HepG2 (cell line): ENCODE data around the gene ERBB3. TPM values are rescaled to one million over a fixed set of nuclear protein-coding genes. Genes with fewer than 3 reads are reported as not detected.

Experiments
- FOSL1 ChIP-seq: sonication (generic); formaldehyde crosslinking; IDR thresholded peaks from 2 replicates; pipeline ENCODE4 v1.9.0; 2021; ENCODE audit warnings: missing genetic modification reagents, borderline replicate concordance
- HMGXB4 ChIP-seq, 2 experiments: sonication (generic) in 1 of 2; formaldehyde crosslinking in 1 of 2; IDR thresholded peaks; 2 replicates each; pipeline versions ENCODE4 v1.4.0 to v1.6.1; 2018 to 2020; ENCODE audit warnings: missing genetic modification reagents in 2 of 2, borderline replicate concordance in 1 of 2, low read depth in 1 of 2, mild to moderate bottlenecking in 1 of 2, missing biosample characterization in 1 of 2
- KDM2A ChIP-seq: sonication (generic); formaldehyde crosslinking; IDR thresholded peaks from 2 replicates; pipeline ENCODE4 v1.4.0; 2020; ENCODE audit warnings: low read depth, missing genetic modification reagents, borderline replicate concordance
- KDM3A ChIP-seq: IDR thresholded peaks from 2 replicates; pipeline ENCODE4 v1.6.1; 2018; ENCODE audit warnings: low read depth, missing compliant biosample characterization
- KLF9 ChIP-seq: IDR thresholded peaks from 2 replicates; pipeline ENCODE4 v1.6.1; 2016; ENCODE audit warnings: low read depth
- MBD4 ChIP-seq: IDR thresholded peaks from 2 replicates; pipeline ENCODE4 v1.6.1; 2012; ENCODE audit warnings: low read length, inconsistent platforms, borderline replicate concordance
- MLXIP ChIP-seq: sonication (generic); formaldehyde crosslinking; IDR thresholded peaks from 2 replicates; pipeline ENCODE4 v1.9.0; 2021; ENCODE audit warnings: missing genetic modification reagents, borderline replicate concordance
- PRDM4 ChIP-seq: sonication (generic); formaldehyde crosslinking; IDR thresholded peaks from 2 replicates; pipeline ENCODE4 v1.9.0; 2021; ENCODE audit warnings: missing genetic modification reagents, borderline replicate concordance
- SP140L ChIP-seq: sonication (generic); formaldehyde crosslinking; IDR thresholded peaks from 2 replicates; pipeline ENCODE4 v1.4.0; 2020; ENCODE audit warnings: missing genetic modification reagents, borderline replicate concordance
- THAP8 ChIP-seq: sonication (generic); formaldehyde crosslinking; IDR thresholded peaks from 2 replicates; pipeline ENCODE4 v1.5.1; 2020; ENCODE audit warnings: missing genetic modification reagents, mild to moderate bottlenecking, borderline replicate concordance
- ZBTB21 ChIP-seq: sonication (generic); formaldehyde crosslinking; IDR thresholded peaks from 2 replicates; pipeline ENCODE4 v1.4.0; 2020; ENCODE audit warnings: missing genetic modification reagents
- ZNF207 ChIP-seq: fragments of 450-650 bp; IDR thresholded peaks from 2 replicates; pipeline ENCODE4 v1.6.1; 2016; ENCODE audit warnings: antibody characterized with exemption, borderline replicate concordance
- ZNF333 ChIP-seq: sonication (generic); formaldehyde crosslinking; IDR thresholded peaks from 2 replicates; pipeline ENCODE4 v1.4.0; 2020; ENCODE audit warnings: mild to moderate bottlenecking, missing genetic modification reagents, borderline replicate concordance
- ZNF383 ChIP-seq: sonication (generic); formaldehyde crosslinking; IDR thresholded peaks from 2 replicates; pipeline ENCODE4 v1.4.0; 2020; ENCODE audit warnings: missing genetic modification reagents, mild to moderate bottlenecking, borderline replicate concordance
- ZNF629 ChIP-seq: sonication (generic); formaldehyde crosslinking; conservative IDR thresholded peaks from 2 replicates; pipeline ENCODE4 v1.5.0; 2020; ENCODE audit warnings: missing genetic modification reagents
- ZNF704 ChIP-seq: sonication (generic); formaldehyde crosslinking; IDR thresholded peaks from 2 replicates; pipeline ENCODE4 v1.8.1; 2023; ENCODE audit warnings: mild to moderate bottlenecking, inconsistent platforms, moderate library complexity, missing genetic modification reagents, borderline replicate concordance
- ZSCAN31 ChIP-seq: sonication (generic); formaldehyde crosslinking; IDR thresholded peaks from 2 replicates; pipeline ENCODE4 v1.5.0; 2020; ENCODE audit warnings: low read depth, mild to moderate bottlenecking, missing genetic modification reagents
- polyA plus RNA-seq, 8 experiments: library from polyadenylated mRNA; depleted of rRNA in 3 of 8; stranded (reverse) in 7 of 8; unstranded in 1 of 8; fragments of >200 nt; fragmentation: Illumina TruSeq in 4 of 8; extraction: Trizol in 4 of 8; gene quantifications; 2 replicates each; pipeline versions ENCODE4 v1.2.1 to v1.2.3, GENCODE V29; 2011 to 2016; ENCODE audit warnings: low read depth in 4 of 8, missing spikeins in 1 of 8, mixed read lengths in 1 of 8; ENCODE audit not compliant: insufficient read depth in 1 of 8
- total RNA-seq, 5 experiments: library from RNA; depleted of rRNA; stranded (reverse); fragments of >200 nt; fragmentation: Illumina TruSeq; extraction: Trizol; gene quantifications; 2 replicates each; pipeline ENCODE4 v1.2.3, GENCODE V29; 2016; ENCODE audit warnings: low read depth in 1 of 5

ERBB3 gene
- total and polyA plus RNA-seq, 2 of the 13 experiments (the other 11 are each of a cell fraction or from before 2014, with no cell fraction given), result 93.6 to 358 TPM

- TF ChIP-seq PRDM4 (CRISPR knock-in tag) (no peak), MLXIP (no peak), FOSL1 (CRISPR knock-in tag) (peak; percentile 87), ZNF704 (CRISPR knock-in tag) (no peak; the same call in 1 of the 2 replicates), ZNF207 (no peak), ZNF333 (CRISPR knock-in tag) (no peak), ZSCAN31 (CRISPR knock-in tag) (peak; percentile 68), THAP8 (CRISPR knock-in tag) (peak; percentile 72; the same call in 1 of the 2 replicates), ZNF629 (CRISPR knock-in tag) (no peak), SP140L (CRISPR knock-in tag) (no peak), KLF9 (CRISPR knock-in tag) (no peak), HMGXB4 (CRISPR knock-in tag; IDR thresholded peaks at IDR 0.05; ENCODE audit: borderline replicate concordance in 1 of 2, low read depth in 1 of 2) (peak in 1 of 2 experiments; percentile 86; a peak in 2 of 4 replicates), MBD4 (no peak), ZBTB21 (CRISPR knock-in tag) (no peak), KDM2A (peak; percentile 83), KDM3A (CRISPR knock-in tag) (no peak; the same call in 1 of the 2 replicates), ZNF383 (CRISPR knock-in tag) (no peak)
Measured at GRCh38 chr12:56079723-56080555, at the start of gene ERBB3 (continued).
